Astrocyte of the spinal cord (primary cell): ENCODE data around the gene MAPRE3.
A peak's percentile ranks its signal among the peaks of the same experiment; 100 is the strongest.

ENCODE experiments used
- DNase-seq: peaks from one replicate; pipeline ENCODE4 v3.0.0; 2011; ENCODE audit warnings: low read depth, low spot score
- H3K4me3 ChIP-seq: 2 replicates; pipeline ENCODE4 v1.5.1; 2011; ENCODE audit warnings: low read depth, mild to moderate bottlenecking, low read length, moderate library complexity
- CTCF ChIP-seq: IDR thresholded peaks from 2 replicates; pipeline ENCODE4 v1.5.1; 2012; ENCODE audit warnings: low read depth, mild to moderate bottlenecking, low read length, inconsistent platforms
- in situ Hi-C: cut with HindIII; loops from 2 replicates; pipeline ENCODE4 v1.10.0; 2017; ENCODE audit warnings: low sequenced_read_pairs

The MAPRE3 gene

GRCh38 chr2:27050996-27051901 lies 80.8 kb downstream of the MAPRE3 start, which contains the start of gene AGBL5:
Gene AGBL5 (plus strand): TSS chr2:27051668. CDS start chr2:27052959, 1,291 bp downstream.
- H3K4me3 ChIP-seq: peak within 1 kb of the TSS; percentile 91
- in situ Hi-C loops: no loop called here
- TF ChIP-seq CTCF: no peak
- peak; percentile 94 for DNase-seq

DNA sequence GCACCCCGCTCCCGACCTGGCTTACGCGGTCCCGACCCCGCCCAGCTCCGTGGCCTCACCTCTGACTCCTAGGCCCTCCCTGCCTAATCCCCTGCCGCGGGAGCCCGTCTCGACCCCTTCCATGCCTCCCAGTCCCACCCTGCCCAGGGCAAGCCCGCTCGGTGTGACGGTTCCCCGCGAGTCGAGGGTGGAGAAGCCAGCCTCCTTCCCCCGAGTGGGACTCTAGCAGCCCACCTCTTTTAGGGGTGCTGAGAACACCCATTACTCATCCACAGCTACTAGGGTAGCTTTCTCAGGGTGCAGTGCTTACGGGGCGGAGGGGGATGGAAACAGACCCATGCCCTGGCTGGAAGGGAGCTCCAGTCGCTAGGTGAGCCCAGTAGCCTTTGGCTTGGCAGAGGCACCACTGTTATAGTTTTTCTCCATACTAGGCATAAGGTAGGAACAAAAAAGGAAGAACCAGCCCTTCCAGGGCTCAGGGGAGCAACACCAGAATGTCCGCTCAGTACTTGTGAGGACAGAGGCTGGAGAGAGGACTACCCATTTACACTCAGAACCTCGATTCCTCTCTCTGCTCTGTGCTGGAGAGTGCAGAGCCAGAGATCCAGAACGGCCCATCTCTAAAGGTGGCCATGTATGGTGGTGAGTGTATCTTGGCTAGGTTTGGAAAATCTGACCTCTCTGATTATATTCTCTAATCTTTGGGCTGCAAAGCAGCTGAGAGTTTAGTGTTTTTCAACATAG lies 81.6 kb downstream of the MAPRE3 start:
- no peak for DNase-seq
- in situ Hi-C loops: no loop called here
- TF ChIP-seq CTCF: no peak
- H3K4me3 ChIP-seq: peak overlapping the region; percentile 91

GRCh38 chr2:27053321-27053720 lies 82.9 kb downstream of the MAPRE3 start:
- no peak for TF ChIP-seq CTCF
- in situ Hi-C loops: no loop called here
- H3K4me3 ChIP-seq: no peak overlapping the region
- DNase-seq: no peak

DNA sequence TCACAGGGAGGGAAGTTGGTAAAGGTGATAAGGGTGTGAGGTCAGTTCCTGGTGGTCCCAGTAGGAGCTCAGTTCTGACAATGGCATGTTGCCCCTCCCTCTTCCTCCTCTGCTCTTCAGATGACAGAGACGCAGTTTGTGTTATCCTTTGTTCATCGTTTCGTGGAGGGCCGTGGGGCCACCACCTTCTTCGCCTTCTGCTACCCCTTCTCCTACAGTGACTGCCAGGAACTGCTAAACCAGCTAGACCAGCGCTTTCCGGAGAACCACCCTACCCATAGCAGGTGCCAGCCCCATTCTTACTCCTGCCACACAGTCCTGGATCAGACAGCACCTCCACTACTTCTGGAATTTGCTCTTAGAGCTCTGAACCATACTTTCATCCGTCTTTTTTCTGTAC lies 83.3 kb downstream of the MAPRE3 start:
- DNase-seq: no peak
- H3K4me3 ChIP-seq: no peak overlapping the region
- no peak for TF ChIP-seq CTCF
- in situ Hi-C loops: no loop called here

DNA sequence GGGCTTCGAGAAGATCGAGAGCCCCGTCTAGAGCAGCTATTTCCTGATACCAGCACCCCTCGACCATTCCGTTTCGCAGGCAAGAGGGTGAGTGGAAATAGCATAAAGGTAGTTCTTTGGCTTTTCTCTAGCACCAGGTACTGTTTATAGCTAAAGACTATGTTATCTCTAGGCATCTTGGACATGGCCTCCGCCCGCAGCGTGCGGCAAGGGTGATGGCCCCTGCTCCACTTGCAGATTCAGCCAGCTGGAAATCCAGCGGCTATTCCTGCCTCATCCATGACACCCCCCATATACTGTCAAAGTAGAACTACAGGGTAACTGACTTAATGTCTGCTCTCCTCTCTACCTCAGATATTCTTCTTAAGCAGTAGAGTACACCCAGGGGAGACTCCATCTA lies 84.3 kb downstream of the MAPRE3 start:
- no peak overlapping the region for H3K4me3 ChIP-seq
- in situ Hi-C loops: no loop called here
- TF ChIP-seq CTCF: no peak
- DNase-seq: no peak

DNA sequence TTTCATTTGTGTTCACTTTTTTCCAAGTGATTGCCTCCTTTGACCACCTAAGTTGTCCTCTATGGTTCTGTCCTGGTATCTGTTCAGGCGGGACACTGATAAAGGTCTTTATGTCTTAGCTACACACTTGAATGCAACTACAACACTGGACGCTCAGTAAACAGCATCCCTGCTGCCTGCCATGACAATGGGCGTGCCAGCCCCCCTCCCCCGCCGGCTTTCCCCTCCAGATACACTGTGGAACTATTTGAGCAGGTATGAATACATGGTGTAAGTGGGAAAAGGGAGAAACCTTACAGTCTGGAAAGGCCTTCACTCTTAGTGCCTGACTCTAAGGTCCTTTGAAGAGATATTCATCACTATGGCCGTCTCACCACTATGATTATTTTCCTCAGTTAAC lies 86.7 kb downstream of the MAPRE3 start:
- no peak for TF ChIP-seq CTCF
- in situ Hi-C loops: no loop called here
- no peak for DNase-seq
- no peak overlapping the region for H3K4me3 ChIP-seq
